OCI-LY7 (cell line): ENCODE measurements around the gene LPP. TPM values are rescaled to one million over a fixed set of nuclear protein-coding genes. Genes with fewer than 3 reads are reported as not detected.

Source experiments
- BruUV-seq: library from RNA; stranded (reverse); fragments of 400-500 nt; replicated peaks from 2 replicates; lab custom pipeline; 2021; lab: Mats Ljungman, UMichigan
- CTCF ChIA-PET: fragments of 300-600 bp; sonication (Branson Sonifier 250); formaldehyde crosslinking; loops from one replicate; lab custom pipeline; 2022; ENCODE audit warnings: antibody characterized with exemption; ENCODE audit not compliant: unreplicated experiment; lab: Charles Lee
- POLR2A ChIA-PET: fragments of 300-600 bp; sonication (Branson Sonifier 250); formaldehyde crosslinking; loops from one replicate; lab custom pipeline; 2022; ENCODE audit warnings: antibody characterized with exemption; lab: Charles Lee
- DNase-seq: peaks from one replicate; pipeline ENCODE4 v3.0.0-alpha.2; 2015; ENCODE audit warnings: low spot score
- H2AFZ ChIP-seq: fragments of 200-600 bp; sonication (generic), shearing (Covaris generic); 2 replicates; pipeline ENCODE4 v1.6.1; 2014; ENCODE audit warnings: mild to moderate bottlenecking, antibody characterized with exemption, low read length, moderate library complexity
- H3K27ac ChIP-seq: fragments of 200-600 bp; sonication (generic); 2 replicates; pipeline ENCODE4 v1.5.1; 2014; ENCODE audit warnings: mixed run types, low read depth, mild to moderate bottlenecking, moderate library complexity, low read length, inconsistent platforms; ENCODE audit not compliant: poor library complexity, severe bottlenecking
- H3K36me3 ChIP-seq: fragments of 200-600 bp; sonication (generic); 2 replicates; pipeline ENCODE4 v1.6.1; 2014; ENCODE audit warnings: mild to moderate bottlenecking, antibody characterized with exemption, low read length, moderate library complexity, mixed read lengths; ENCODE audit not compliant: insufficient read depth
- H3K4me1 ChIP-seq: fragments of 200-600 bp; sonication (generic); 2 replicates; pipeline ENCODE4 v1.5.1; 2014; ENCODE audit warnings: mild to moderate bottlenecking, low read length; ENCODE audit not compliant: insufficient read depth, poor library complexity, severe bottlenecking
- H3K4me2 ChIP-seq: fragments of 200-600 bp; sonication (generic); 2 replicates; pipeline ENCODE4 v1.6.1; 2014; ENCODE audit warnings: mild to moderate bottlenecking, low read length
- H3K4me3 ChIP-seq: fragments of 200-600 bp; sonication (generic); 2 replicates; pipeline ENCODE4 v1.5.1; 2014; ENCODE audit warnings: mild to moderate bottlenecking, low read depth, low read length; ENCODE audit not compliant: poor library complexity, severe bottlenecking
- H3K79me2 ChIP-seq: fragments of 200-600 bp; sonication (generic); 2 replicates; pipeline ENCODE4 v1.6.1; 2016; ENCODE audit warnings: low read depth, mild to moderate bottlenecking, low read length, moderate library complexity, mixed read lengths; ENCODE audit not compliant: insufficient read depth
- H3K9me2 ChIP-seq: fragments of 200-600 bp; sonication (generic); 2 replicates; pipeline ENCODE4 v1.6.1; 2016; ENCODE audit warnings: mild to moderate bottlenecking, low read length, mixed read lengths; ENCODE audit not compliant: insufficient read depth
- H3K9me3 ChIP-seq: fragments of 200-600 bp; sonication (generic); 2 replicates; pipeline ENCODE4 v1.6.1; 2014; ENCODE audit warnings: mild to moderate bottlenecking, mixed run types, low read length, mixed read lengths
- H4K20me1 ChIP-seq: fragments of 200-600 bp; sonication (generic); 2 replicates; pipeline ENCODE4 v1.6.1; 2014; ENCODE audit warnings: mild to moderate bottlenecking, antibody characterized with exemption, low read length, moderate library complexity, mixed read lengths; ENCODE audit not compliant: insufficient read depth
- EZH2phosphoT487 ChIP-seq: fragments of 200-600 bp; sonication (generic); IDR thresholded peaks from 2 replicates; pipeline ENCODE4 v1.6.1; 2018; ENCODE audit warnings: low read depth, borderline replicate concordance, mild to moderate bottlenecking, mixed run types, antibody characterized with exemption, low read length, moderate library complexity, mixed read lengths
- intact Hi-C: fragments of 100-400 bp; cut with micrococcal nuclease; formaldehyde crosslinking; loops from one replicate; pipeline ENCODE4 v1.10.0; 2022; ENCODE audit not compliant: unreplicated experiment
- total RNA-seq, 2 experiments: library from RNA; depleted of rRNA in 1 of 2; stranded (reverse); fragments of >200 nt in 1 of 2; shearing (Covaris generic) in 1 of 2; gene quantifications; 2 replicates each; pipeline ENCODE4 v1.2.3, GENCODE V29; 2014 to 2022
- TF ChIP-seq, protein P1 (sequence below): fragments of 200-600 bp; sonication (generic); conservative IDR thresholded peaks from 2 replicates; pipeline ENCODE4 v1.5.1; 2014; ENCODE audit warnings: mild to moderate bottlenecking, antibody characterized with exemption, low read length, moderate library complexity, mixed read lengths

LPP gene
- total RNA-seq, 2 experiments from 2014 or later = 10.9 to 119 TPM

DNA sequence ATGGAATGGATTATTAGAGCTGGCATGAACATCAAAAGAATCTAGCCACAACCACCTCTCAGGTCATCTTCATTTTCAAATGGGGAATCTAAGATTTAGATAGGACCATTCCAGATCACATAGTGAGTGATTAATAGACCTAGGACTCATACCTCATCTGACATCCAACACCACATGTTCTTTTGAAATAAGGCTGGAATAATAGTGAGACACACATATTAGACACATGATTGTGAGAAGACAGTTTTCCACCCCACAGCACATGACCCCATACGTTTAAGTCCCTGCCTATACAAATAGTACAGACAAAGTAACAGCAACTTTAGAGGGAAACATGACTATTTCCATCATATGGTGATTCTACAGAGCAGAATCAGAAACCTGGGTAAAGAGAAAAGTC is 673.1 kb downstream of the LPP start:
- intact Hi-C loops = no loop called here
- ChIA-PET POLR2A (no interaction called here), CTCF (no interaction called here)
- TF ChIP-seq, protein P1, sequence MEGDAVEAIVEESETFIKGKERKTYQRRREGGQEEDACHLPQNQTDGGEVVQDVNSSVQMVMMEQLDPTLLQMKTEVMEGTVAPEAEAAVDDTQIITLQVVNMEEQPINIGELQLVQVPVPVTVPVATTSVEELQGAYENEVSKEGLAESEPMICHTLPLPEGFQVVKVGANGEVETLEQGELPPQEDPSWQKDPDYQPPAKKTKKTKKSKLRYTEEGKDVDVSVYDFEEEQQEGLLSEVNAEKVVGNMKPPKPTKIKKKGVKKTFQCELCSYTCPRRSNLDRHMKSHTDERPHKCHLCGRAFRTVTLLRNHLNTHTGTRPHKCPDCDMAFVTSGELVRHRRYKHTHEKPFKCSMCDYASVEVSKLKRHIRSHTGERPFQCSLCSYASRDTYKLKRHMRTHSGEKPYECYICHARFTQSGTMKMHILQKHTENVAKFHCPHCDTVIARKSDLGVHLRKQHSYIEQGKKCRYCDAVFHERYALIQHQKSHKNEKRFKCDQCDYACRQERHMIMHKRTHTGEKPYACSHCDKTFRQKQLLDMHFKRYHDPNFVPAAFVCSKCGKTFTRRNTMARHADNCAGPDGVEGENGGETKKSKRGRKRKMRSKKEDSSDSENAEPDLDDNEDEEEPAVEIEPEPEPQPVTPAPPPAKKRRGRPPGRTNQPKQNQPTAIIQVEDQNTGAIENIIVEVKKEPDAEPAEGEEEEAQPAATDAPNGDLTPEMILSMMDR = no peak
- no peak for TF ChIP-seq EZH2phosphoT487
- Histone ChIP-seq H3K79me2 (no peaks in the 10 kb centered on the region), H3K9me2 (no peaks in the 10 kb centered on the region), H3K27ac (no peak overlapping the region), H2AFZ (no peak overlapping the region), H3K36me3 (no peaks in the 10 kb centered on the region), H3K4me1 (no peaks in the 10 kb centered on the region), H3K4me2 (no peak overlapping the region), H3K4me3 (no peak overlapping the region), H4K20me1 (no peaks in the 10 kb centered on the region), H3K9me3 (no peaks in the 10 kb centered on the region)
- no TSS peak for BruUV-seq
- DNase-seq = no peak

DNA sequence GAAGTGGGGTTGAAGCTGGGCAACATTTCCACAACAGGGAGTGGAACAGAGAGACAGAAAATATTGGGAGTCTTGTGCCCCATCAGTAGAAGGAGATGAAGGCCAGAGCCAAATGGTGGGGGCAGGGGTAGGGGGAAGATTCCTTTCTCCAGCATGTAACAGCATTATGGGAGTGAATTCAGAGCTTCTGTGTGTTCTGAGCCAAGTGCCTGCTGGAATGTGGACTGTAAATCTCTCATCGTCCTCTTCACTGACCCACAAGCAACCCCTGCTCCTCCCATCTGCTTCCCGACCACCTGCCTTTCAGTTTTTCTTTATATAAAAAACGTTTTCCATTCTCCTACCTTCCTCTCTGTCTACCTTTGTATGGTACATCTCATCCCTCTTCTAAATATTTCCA is 673.6 kb downstream of the LPP start:
- DNase-seq = no peak
- no peak overlapping the region for H3K27ac ChIP-seq
- H3K36me3 ChIP-seq = no peaks in the 10 kb centered on the region
- H3K4me1 ChIP-seq = no peaks in the 10 kb centered on the region
- intact Hi-C loops = no loop called here
- TF ChIP-seq, protein P1 = no peak
- no peak for TF ChIP-seq EZH2phosphoT487
- H4K20me1 ChIP-seq = no peaks in the 10 kb centered on the region
- ChIA-PET POLR2A (no interaction called here), CTCF (no interaction called here)
- H3K4me3 ChIP-seq = no peak overlapping the region
- H3K9me2 ChIP-seq = no peaks in the 10 kb centered on the region
- H2AFZ ChIP-seq = no peak overlapping the region
- no peak overlapping the region for H3K4me2 ChIP-seq
- no peaks in the 10 kb centered on the region for H3K79me2 ChIP-seq
- H3K9me3 ChIP-seq = no peaks in the 10 kb centered on the region
- BruUV-seq = no TSS peak

DNA sequence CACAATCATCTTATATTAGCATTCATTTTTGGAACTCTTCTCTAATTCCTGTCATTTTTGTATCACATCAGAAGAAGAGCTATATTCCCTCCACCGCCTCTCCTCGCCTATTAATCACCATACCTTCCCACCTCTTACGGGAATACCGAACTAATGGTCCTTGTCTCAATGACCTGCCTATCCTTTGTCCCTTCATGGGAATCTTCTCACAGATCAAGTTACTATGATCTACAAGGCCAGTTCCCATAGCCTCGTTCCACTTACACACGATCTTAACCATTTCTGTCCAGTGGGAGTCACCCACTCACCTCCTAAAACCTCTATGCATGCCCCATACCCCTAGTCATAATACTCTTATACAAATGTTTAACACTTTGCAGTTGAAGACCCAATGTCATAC is 675.2 kb downstream of the LPP start:
- POLR2A ChIA-PET = no interaction called here
- BruUV-seq = no TSS peak
- intact Hi-C loops = no loop called here
- Histone ChIP-seq H3K27ac (no peak overlapping the region), H3K9me2 (no peaks in the 10 kb centered on the region), H3K4me2 (no peak overlapping the region), H3K4me3 (no peak overlapping the region), H3K4me1 (peaks cover under 1% of the 10 kb centered on the region), H3K79me2 (no peaks in the 10 kb centered on the region), H4K20me1 (no peaks in the 10 kb centered on the region), H3K36me3 (no peaks in the 10 kb centered on the region), H3K9me3 (no peaks in the 10 kb centered on the region), H2AFZ (no peak overlapping the region)
- CTCF ChIA-PET = no interaction called here
- DNase-seq = no peak
- TF ChIP-seq, protein P1 = no peak
- TF ChIP-seq EZH2phosphoT487 = no peak
